Measurements from ENCODE around the gene FAM72B. TPM values are rescaled to one million over a fixed set of nuclear protein-coding genes. Genes with fewer than 3 reads are reported as not detected.
A peak's percentile ranks its signal among the peaks of the same experiment; 100 is the strongest.
"Not testable (repeated sequence)": the region's sequence is repeated elsewhere in the genome, so short reads cannot be mapped to it uniquely, and the experiment has no call there.

The FAM72B gene
- total RNA-seq, 2 experiments from 2014 or later, result 22.9 to 25.6 TPM

- H3K9me3 Mint-ChIP-seq; H3K27me3 Mint-ChIP-seq; H3K4me3 Mint-ChIP-seq; H3K27ac Mint-ChIP-seq; H3K4me1 Mint-ChIP-seq; DNase-seq; POLR2A ChIA-PET; H3K36me3 Mint-ChIP-seq (ENCODE audit: low read depth); CTCF ChIA-PET: not testable (repeated sequence)
These were observed 26.6 kb upstream of the FAM72B start for GRCh38 chr1:121210778-121211177.

DNA sequence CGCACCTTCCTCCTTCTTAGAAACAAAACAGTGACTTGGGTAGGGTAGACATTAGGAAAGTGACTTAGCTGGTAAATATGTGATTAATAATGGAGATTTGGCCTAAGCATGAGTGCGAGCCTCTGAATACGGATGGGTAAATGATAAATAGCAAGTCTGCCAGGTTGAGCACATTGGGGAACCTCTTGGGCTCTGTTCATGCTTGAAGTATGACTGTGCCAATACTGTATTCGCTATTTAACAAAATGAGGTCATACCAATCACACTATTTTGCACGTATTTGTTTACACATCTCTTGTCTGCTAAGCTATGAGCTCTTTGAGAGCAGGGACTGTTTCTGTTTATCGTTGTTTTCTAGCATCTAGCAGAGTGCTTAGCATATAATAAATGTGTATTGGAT is 24.2 kb upstream of the FAM72B start:
- H3K27me3 Mint-ChIP-seq; H3K27ac Mint-ChIP-seq; CTCF ChIA-PET; POLR2A ChIA-PET; H3K9me3 Mint-ChIP-seq; H3K4me3 Mint-ChIP-seq; H3K4me1 Mint-ChIP-seq; H3K36me3 Mint-ChIP-seq (ENCODE audit: low read depth); DNase-seq: not testable (repeated sequence)

DNA sequence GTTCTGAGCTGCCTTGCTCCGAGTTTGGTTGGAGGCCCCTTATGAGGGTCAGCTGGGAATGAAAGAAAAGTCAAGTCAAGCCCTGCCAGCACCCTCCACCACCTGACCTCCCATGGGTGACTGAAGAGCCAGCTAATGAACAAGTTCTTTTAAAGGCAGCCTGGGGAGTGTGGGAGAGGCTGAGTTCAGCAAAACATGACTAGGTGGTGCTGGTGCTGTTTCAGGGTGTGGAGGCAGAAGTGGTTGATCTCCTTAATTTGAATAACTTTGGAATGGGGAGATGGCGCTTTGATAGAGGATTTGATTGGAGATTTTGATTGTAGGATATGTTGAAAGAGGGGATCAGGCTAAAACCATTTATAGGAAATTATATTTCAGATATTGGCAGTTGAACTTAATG is 23.2 kb upstream of the FAM72B start:
- DNase-seq; H3K9me3 Mint-ChIP-seq; CTCF ChIA-PET; H3K36me3 Mint-ChIP-seq (ENCODE audit: low read depth); POLR2A ChIA-PET; H3K27me3 Mint-ChIP-seq; H3K4me1 Mint-ChIP-seq; H3K4me3 Mint-ChIP-seq; H3K27ac Mint-ChIP-seq: not testable (repeated sequence)

GRCh38 chr1:121205786-121206711 is 21.9 kb upstream of the FAM72B start:
- CTCF ChIA-PET; H3K4me3 Mint-ChIP-seq; H3K36me3 Mint-ChIP-seq (ENCODE audit: low read depth); DNase-seq; POLR2A ChIA-PET; H3K27ac Mint-ChIP-seq; H3K9me3 Mint-ChIP-seq; H3K4me1 Mint-ChIP-seq; H3K27me3 Mint-ChIP-seq: not testable (repeated sequence)

- POLR2A ChIA-PET; H3K4me1 Mint-ChIP-seq; H3K36me3 Mint-ChIP-seq (ENCODE audit: low read depth); H3K4me3 Mint-ChIP-seq; DNase-seq; H3K9me3 Mint-ChIP-seq; CTCF ChIA-PET; H3K27ac Mint-ChIP-seq; H3K27me3 Mint-ChIP-seq: not testable (repeated sequence)
These were observed 18.8 kb upstream of the FAM72B start for GRCh38 chr1:121202986-121203385.

DNA sequence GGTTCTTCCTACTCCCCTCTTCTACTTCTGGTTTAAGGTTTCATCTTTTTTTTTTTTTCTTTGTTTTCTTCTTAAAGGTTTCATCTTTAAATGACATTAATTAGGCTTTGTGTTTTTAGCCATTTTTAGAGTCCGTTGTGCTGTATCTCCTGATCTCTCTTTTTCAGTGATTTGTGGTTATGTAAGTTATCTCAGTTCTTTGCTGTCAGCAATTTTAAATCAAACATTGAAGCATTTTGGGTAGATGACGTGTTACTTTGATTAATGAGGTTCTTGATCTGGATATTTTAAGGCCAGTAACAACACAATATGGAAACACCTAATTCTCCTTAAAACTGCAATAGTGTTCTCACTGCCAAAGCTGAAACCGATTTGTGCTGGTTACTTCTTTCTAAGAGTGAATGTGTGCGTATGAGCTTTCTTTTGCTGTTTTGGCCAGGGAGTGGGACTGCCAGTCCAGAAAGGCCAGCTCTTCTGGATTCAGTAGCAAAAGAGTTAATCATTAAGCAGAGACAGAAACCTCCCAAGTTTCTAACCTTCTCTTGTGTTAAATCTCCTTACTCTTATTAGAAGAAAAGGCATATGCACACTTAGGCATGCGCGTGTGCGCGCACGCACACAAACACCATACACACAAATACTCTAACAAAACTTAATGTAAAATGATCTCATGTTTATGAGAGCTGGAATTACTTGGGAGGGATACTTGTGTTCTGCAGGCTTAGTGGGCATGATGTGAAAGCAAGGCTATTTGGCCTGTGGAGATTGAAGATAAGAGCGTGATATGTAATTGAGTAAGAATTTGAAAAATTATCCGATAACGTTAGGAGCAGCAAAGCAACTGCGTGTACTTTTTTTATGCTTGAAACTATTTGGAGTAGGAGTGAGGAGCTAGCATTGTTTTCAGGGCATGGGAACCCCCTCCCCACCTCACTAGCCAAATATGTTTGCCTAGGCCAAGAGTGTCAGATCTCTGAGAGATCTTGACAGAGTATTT is 17.1 kb upstream of the FAM72B start:
- H3K27me3 Mint-ChIP-seq; H3K36me3 Mint-ChIP-seq (ENCODE audit: low read depth); POLR2A ChIA-PET; CTCF ChIA-PET; H3K27ac Mint-ChIP-seq; H3K4me1 Mint-ChIP-seq; H3K9me3 Mint-ChIP-seq; H3K4me3 Mint-ChIP-seq; DNase-seq: not testable (repeated sequence)

DNA sequence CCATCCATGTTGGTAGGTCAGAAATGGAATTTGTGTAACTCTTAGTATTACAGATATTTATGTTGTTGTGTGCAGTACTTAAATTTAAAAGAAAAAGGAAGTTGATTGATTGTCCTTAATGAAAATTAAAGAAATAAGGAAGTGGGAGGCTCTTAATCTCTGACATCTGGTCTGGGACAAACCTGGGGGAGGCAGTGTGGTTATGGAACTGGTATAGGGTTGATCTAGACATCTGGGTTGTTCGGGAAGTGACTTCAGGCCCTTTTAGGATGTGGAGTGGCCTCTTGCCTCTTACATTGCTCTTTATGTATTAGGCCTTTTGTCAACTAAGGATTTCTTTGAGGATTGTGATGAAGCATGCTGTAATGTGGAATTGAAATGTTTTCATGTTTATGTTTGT is 16.1 kb upstream of the FAM72B start:
- CTCF ChIA-PET, result not testable (repeated sequence)

DNA sequence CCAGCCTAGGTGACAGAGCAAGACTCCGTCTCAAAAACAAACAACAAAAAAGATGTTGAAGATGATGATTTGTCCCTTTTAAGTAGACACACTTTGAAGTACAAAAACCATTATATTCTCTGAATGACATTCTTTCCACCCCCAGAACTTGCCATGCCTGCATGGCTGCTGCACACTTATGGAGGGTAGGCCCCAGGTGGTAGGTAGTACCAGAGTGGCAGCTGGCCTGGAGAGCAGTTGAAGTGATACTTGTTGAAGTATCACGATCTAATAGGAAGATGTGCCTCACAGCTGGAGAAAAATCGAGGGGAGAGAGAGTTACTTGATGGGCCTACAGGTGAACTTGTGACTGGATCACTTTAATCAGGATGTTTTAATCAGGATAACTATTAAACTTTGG is 15.6 kb upstream of the FAM72B start:
- H3K4me3 Mint-ChIP-seq; H3K36me3 Mint-ChIP-seq (ENCODE audit: low read depth); H3K27ac Mint-ChIP-seq; H3K4me1 Mint-ChIP-seq; POLR2A ChIA-PET; H3K9me3 Mint-ChIP-seq; H3K27me3 Mint-ChIP-seq; CTCF ChIA-PET; DNase-seq: not testable (repeated sequence)

More for the DNA sequence above, 16.1 kb upstream of the FAM72B start:
- H3K27ac Mint-ChIP-seq; H3K27me3 Mint-ChIP-seq; H3K4me3 Mint-ChIP-seq; DNase-seq; POLR2A ChIA-PET; H3K9me3 Mint-ChIP-seq; H3K36me3 Mint-ChIP-seq (ENCODE audit: low read depth); H3K4me1 Mint-ChIP-seq: not testable (repeated sequence)

DNA sequence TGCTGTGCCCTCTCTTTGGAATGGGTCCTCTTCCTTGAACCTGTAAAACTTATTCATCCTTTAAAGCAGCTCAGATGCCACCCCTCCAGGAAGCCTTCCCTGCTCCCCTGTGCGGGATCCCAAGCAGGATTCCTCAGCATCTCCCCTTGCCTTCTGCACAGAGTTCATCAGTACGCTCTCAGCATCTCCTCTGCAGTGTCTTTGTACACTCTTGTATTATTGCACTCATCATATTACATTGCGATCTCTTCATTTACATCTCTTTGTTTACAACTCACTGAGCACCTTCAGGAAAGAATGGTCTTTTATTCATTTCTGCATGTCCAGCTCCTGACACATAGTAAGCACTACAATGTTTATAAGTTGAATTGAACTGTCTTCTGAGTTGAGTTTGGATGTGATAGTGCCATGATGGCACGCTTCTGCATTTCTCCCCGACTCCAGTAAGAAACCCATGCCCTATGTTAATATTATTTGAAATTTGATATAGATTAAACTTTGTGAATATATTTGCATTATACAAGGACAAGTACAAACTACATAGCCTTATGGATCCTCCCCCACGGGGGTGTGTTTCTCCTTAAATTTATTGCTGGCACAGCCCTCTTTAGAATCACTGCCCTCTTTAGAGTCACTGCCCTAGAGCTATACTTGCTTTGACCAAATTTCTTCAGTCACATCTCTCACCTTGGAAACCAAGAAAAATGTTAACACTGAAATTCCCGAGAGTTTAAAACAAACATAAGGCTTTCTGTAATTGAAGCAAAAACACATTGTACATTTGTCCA is 13.1 kb upstream of the FAM72B start:
- H3K27ac Mint-ChIP-seq; H3K9me3 Mint-ChIP-seq; DNase-seq; POLR2A ChIA-PET; H3K4me1 Mint-ChIP-seq; CTCF ChIA-PET; H3K4me3 Mint-ChIP-seq; H3K27me3 Mint-ChIP-seq; H3K36me3 Mint-ChIP-seq (ENCODE audit: low read depth): not testable (repeated sequence)

- CTCF ChIA-PET; H3K9me3 Mint-ChIP-seq; H3K27me3 Mint-ChIP-seq; H3K36me3 Mint-ChIP-seq (ENCODE audit: low read depth); DNase-seq; H3K4me1 Mint-ChIP-seq; H3K4me3 Mint-ChIP-seq; H3K27ac Mint-ChIP-seq; POLR2A ChIA-PET: not testable (repeated sequence)
These were observed 8.4 kb upstream of the FAM72B start for GRCh38 chr1:121192512-121192911.

GRCh38 chr1:121187914-121188313 is 3.8 kb upstream of the FAM72B start:
- H3K4me1 Mint-ChIP-seq; H3K27me3 Mint-ChIP-seq; H3K9me3 Mint-ChIP-seq; DNase-seq; H3K4me3 Mint-ChIP-seq; H3K36me3 Mint-ChIP-seq (ENCODE audit: low read depth); POLR2A ChIA-PET; CTCF ChIA-PET; H3K27ac Mint-ChIP-seq: not testable (repeated sequence)

DNA sequence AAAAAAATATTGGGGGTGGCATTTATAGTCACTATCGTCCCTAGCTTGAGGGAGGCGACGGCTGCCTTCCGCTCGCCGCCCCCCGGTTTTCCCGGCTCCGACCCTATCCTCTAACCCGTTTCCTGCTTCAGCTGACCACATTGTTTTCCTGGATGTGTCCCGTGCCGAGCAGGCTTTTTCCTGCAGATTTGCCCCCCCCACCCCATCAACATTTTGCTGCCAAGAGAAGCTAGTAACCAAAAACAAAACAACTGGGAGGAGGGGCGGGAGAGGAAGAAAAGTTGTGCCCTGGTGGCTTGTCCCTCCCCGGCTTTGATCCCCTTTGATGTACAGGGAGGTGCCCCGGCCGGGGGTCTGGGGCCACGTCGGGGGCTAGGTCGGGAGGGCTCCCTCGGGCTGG is 2.1 kb upstream of the FAM72B start:
- POLR2A ChIA-PET; CTCF ChIA-PET; H3K4me1 Mint-ChIP-seq; H3K27ac Mint-ChIP-seq; DNase-seq; H3K9me3 Mint-ChIP-seq; H3K27me3 Mint-ChIP-seq; H3K4me3 Mint-ChIP-seq; H3K36me3 Mint-ChIP-seq (ENCODE audit: low read depth): not testable (repeated sequence)

GRCh38 chr1:121185140-121185708 is 1.1 kb upstream of the FAM72B start:
- POLR2A ChIA-PET; H3K36me3 Mint-ChIP-seq (ENCODE audit: low read depth); H3K9me3 Mint-ChIP-seq; H3K27ac Mint-ChIP-seq; CTCF ChIA-PET; H3K4me1 Mint-ChIP-seq; H3K27me3 Mint-ChIP-seq; DNase-seq: not testable (repeated sequence)
- H3K4me3 Mint-ChIP-seq, result peak overlapping the region; percentile 95
